Stimulated activated CD8-positive, alpha-beta memory T cell treated with anti-CD3 and anti-CD28 coated beads, Interleukin-15, amount 100 ng/mL, for 1 hour (primary cell): ENCODE measurements around the gene FAM241B.

ENCODE experiments used
- DNase-seq: peaks from one replicate; pipeline ENCODE4 v3.0.0-alpha.2; 2020; ENCODE audit warnings: low read depth

FAM241B gene

DNA sequence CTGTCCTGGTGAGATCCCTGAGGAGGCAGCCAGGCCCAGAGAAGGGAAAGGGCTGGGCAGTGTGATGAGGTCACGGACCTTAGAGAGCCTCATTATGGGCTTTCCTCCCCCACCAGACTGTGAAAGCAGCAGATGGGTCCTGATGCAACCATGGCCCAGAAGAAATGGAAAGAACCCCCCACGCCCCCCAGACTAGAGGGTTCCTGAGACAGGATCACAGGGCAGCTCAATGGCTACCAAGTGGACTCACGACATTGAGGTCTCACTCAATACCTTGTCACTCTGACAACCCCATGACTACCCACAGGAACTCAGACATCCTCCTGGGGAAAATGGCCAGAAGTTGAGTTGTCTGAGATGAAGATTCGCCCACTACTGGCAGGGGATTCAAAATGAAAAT lies 36.7 kb downstream of the FAM241B start:
- no peak for DNase-seq

DNA sequence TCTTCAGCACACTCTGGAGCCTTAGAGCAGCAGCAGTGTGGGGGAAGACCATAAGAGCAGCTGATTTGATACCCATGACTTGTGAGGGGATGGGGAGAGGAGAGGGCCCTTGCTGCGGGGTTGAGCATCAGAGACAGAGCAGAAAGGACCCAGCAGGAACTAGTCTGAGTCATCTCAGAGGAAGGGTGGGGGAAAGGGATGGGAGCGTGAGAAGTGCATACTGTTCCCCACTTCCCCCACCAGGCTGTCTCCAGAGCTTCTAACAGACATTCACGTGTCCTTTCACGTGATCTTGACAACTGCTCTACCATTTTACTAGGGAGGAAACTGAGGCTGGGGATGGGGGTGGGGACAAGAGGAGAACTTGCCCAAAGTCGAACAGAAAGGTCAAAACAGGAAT lies 38.7 kb downstream of the FAM241B start:
- no peak for DNase-seq

GRCh38 chr10:69669409-69669808 lies 39.4 kb downstream of the FAM241B start:
- no peak for DNase-seq

GRCh38 chr10:69673521-69673920 lies 43.5 kb downstream of the FAM241B start:
- DNase-seq, result no peak

- no peak for DNase-seq
Measured at GRCh38 chr10:69674786-69675185, 44.7 kb downstream of the FAM241B start.

DNA sequence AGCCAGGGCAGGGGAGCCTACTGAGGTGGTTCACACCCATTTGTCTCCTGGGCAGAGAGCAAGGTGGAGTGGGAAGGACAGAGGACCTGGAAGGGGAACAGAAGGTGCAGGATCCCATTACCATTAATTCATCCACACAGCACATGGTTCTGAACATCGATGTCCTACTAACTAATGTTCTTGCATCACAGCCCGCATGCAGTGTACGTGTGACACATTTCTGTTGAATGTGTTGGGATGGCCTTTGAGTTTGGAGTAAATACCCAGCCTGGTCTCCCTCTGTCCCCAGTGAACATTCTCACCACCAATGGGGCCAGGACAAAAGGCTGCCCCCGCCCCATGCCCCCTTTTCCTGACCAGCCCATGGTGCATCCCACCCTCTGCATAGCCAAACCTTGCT lies 46.3 kb downstream of the FAM241B start:
- DNase-seq, result no peak

- DNase-seq, result no peak
Measured at GRCh38 chr10:69677985-69678654, 48.1 kb downstream of the FAM241B start.

GRCh38 chr10:69679736-69680135 lies 49.7 kb downstream of the FAM241B start:
- DNase-seq, result no peak

GRCh38 chr10:69680610-69681009 lies 50.6 kb downstream of the FAM241B start:
- DNase-seq, result no peak

DNA sequence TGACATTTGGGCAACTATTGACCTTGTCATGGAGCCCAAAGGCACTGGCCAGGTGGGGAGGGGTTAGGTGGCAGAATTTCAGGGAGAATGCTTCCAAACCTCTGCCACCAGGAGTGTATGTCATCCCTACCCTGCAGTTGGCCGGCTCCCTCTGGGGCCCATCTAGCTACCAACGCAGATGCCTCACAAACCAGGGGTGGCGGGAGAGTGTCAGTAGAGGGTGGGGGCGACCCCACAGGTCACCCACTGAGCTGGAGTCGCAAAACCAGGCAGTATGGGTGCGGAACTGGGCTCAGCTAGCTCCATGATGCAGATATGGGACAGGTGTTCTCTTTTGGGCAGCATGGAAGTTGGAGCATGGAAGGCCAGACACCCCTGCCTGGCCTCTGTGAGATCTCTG lies 51.4 kb downstream of the FAM241B start:
- DNase-seq, result no peak

DNA sequence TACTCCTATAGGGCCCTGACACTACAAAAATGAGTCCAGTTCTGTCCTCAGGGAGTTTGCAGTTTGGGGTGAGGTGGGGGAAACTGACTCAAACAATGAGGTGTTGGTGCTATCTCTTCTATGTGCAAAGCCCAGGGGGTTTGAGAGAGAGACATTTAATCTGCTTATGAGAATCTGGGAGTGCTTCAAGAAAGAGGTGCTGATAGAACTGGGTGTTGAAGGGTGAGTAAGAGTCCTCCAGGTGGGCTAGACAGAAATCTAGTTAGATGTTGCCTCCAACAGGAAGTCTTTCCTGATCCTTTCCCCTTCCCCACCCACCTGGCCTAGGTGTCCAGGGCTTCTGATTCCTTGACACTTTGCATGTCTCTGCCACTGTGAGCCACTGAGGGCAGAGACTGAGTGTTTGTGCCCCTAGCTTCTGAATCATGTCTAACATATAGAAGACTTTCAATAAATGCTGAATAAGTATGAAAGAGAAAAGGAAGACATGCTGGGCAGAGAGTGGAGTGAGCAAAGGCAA lies 53.0 kb downstream of the FAM241B start:
- no peak for DNase-seq
